Spleen (tissue), 11 donors: ENCODE measurements around the gene NOL9. TPM values are rescaled to one million over a fixed set of nuclear protein-coding genes. Genes with fewer than 3 reads are reported as not detected.

Experiments
- DNase-seq: peaks from one replicate; pipeline ENCODE4 v3.0.0-alpha.2; 2020
- H3K27ac ChIP-seq, 8 donors: fragments of 200-600 bp; sonication (generic) in 7 of 8; 1 replicate in 4 of 8; 2 replicates in 4 of 8; pipeline versions ENCODE4 v1.5.0 to v1.8.0; 2016 to 2021; ENCODE audit warnings: inconsistent platforms in 4 of 8, mild to moderate bottlenecking in 4 of 8, moderate library complexity in 1 of 8
- H3K27me3 ChIP-seq, 7 donors: fragments of 200-600 bp; sonication (generic) in 6 of 7; replicated peaks in 1 of 7; 1 replicate in 4 of 7; 2 replicates in 3 of 7; pipeline versions ENCODE4 v1.5.0 to v1.8.0; 2016 to 2021; ENCODE audit warnings: inconsistent platforms in 3 of 7, mild to moderate bottlenecking in 1 of 7
- H3K36me3 ChIP-seq, 6 donors: fragments of 200-600 bp; sonication (generic) in 5 of 6; 1 replicate in 4 of 6; 2 replicates in 2 of 6; pipeline versions ENCODE4 v1.5.0 to v1.8.0; 2016 to 2021; ENCODE audit warnings: inconsistent platforms in 2 of 6
- H3K4me1 ChIP-seq, 6 donors: fragments of 200-600 bp; sonication (generic) in 5 of 6; 1 replicate in 3 of 6; 2 replicates in 3 of 6; pipeline versions ENCODE4 v1.5.0 to v1.8.0; 2016 to 2021; ENCODE audit warnings: inconsistent platforms in 3 of 6
- H3K4me3 ChIP-seq, 8 donors: fragments of 200-600 bp; sonication (generic) in 7 of 8; 1 replicate in 4 of 8; 2 replicates in 4 of 8; pipeline versions ENCODE4 v1.5.0 to v1.8.0; 2016 to 2021; ENCODE audit warnings: inconsistent platforms in 4 of 8, mild to moderate bottlenecking in 4 of 8, moderate library complexity in 2 of 8
- H3K9me3 ChIP-seq, 8 donors: fragments of 200-600 bp; sonication (generic) in 7 of 8; 1 replicate in 4 of 8; 2 replicates in 4 of 8; pipeline versions ENCODE4 v1.5.0 to v1.8.0; 2016 to 2021; ENCODE audit warnings: inconsistent platforms in 4 of 8
- CTCF ChIP-seq, 11 experiments: fragments of 200-600 bp in 7 of 11; fragments of 450-650 bp in 4 of 11; sonication (generic) in 4 of 11; IDR thresholded peaks in 8 of 11; conservative IDR thresholded peaks in 3 of 11; 1 replicate in 7 of 11; 2 replicates in 4 of 11; pipeline versions ENCODE4 v1.4.0 to v1.8.0; 2016 to 2021; ENCODE audit warnings: antibody characterized with exemption in 11 of 11, inconsistent platforms in 4 of 11, mild to moderate bottlenecking in 1 of 11
- POLR2A ChIP-seq, 3 donors: fragments of 450-650 bp; IDR thresholded peaks; one replicate each; pipeline ENCODE4 v1.5.1; 2017; ENCODE audit warnings: antibody characterized with exemption in 3 of 3, mild to moderate bottlenecking in 1 of 3
- POLR2AphosphoS5 ChIP-seq, 3 donors: sonication (generic); formaldehyde crosslinking; IDR thresholded peaks; one replicate each; pipeline ENCODE4 v1.5.1; 2017; ENCODE audit warnings: antibody characterized with exemption in 3 of 3
- WGBS, 5 donors: extraction: QIAGEN DNeasy Blood & Tissue Kit in 3 of 5; methylation state at CpG; one replicate each; pipeline versions ENCODE4 v1.1.5 to v1.1.7; 2013 to 2018; 5-methylcytosine and 5-hydroxymethylcytosine counted together
- intact Hi-C: fragments of 100-400 bp; cut with DNase I; formaldehyde crosslinking; loops from one replicate; pipeline ENCODE4 v1.15.0; 2023; ENCODE audit warnings: low total_unique reads
- polyA plus RNA-seq, 3 donors: library from polyadenylated mRNA; stranded (reverse); fragments of 200-250 nt; gene quantifications; one replicate each; pipeline ENCODE4 v1.2.1, GENCODE V29; 2013
- total RNA-seq, 7 donors: library from RNA; depleted of rRNA in 3 of 7; stranded (reverse); fragments of >200 nt in 3 of 7; fragmentation: NEBNext Ultra II Directional in 4 of 7; extraction: Animal tissue kit (Norgen Biotek cat#: 25700) in 4 of 7; gene quantifications; one replicate each; pipeline versions ENCODE4 v1.1.0 to v1.2.1, GENCODE V29; 2016 to 2021
- donor health status: healthy with polysubstance abuse.
- donor health status: DM: no; HTN: no; CAD: no; lungs with moderate emphysema.
- donor health status: DM: no; HTN: no; CAD: no.
- donor health status: Bipolar disorder and iron deficiency.
- donor health status: healthy.
- donor health status: DM: no; HTN: no; CAD: no.
- donor health status: DM: yes; HTN: yes; CAD: no.

Gene NOL9
- total and polyA plus RNA-seq, 10 donors, result 4.2 to 55.2 (median 41.2) TPM

GRCh38 chr1:6487804-6488484 lies 66.4 kb downstream of the NOL9 start:
- peaks cover 0 to 58% (median 19%) of the 10 kb centered on the region in 7 donors for H3K27me3 ChIP-seq
- peaks cover 13 to 96% (median 64%) of the 10 kb centered on the region in 6 donors for H3K4me1 ChIP-seq
- TF ChIP-seq POLR2AphosphoS5 (IDR thresholded peaks at IDR 0.05) (peak in 2 of 3 donors; percentile 33 to 55), CTCF (IDR thresholded peaks at IDR 0.05 in 8 of 11, conservative IDR thresholded peaks at IDR 0.05 in 3 of 11) (no peak), POLR2A (IDR thresholded peaks at IDR 0.05) (no peak)
- peak overlapping the region in 1 of 8 donors; percentile 19 for H3K4me3 ChIP-seq
- intact Hi-C loops, result loop anchor here (5.0 kb wide), 2 partner anchors 59 to 159 kb away; no protein-coding TSS in a partner anchor
- no peaks in the 10 kb centered on the region for H3K9me3 ChIP-seq
- 69 to 86% (median 74%) methylated on average over 13 to 14 of the region's 14 CpGs for WGBS, 5 donors
- no peaks in the 10 kb centered on the region for H3K36me3 ChIP-seq
- peak overlapping the region; percentile 67 to 86 (median 81) for H3K27ac ChIP-seq
- no peak for DNase-seq

GRCh38 chr1:6486433-6487011 lies 67.8 kb downstream of the NOL9 start:
- peaks cover 0 to 58% (median 19%) of the 10 kb centered on the region in 7 donors for H3K27me3 ChIP-seq
- TF ChIP-seq POLR2AphosphoS5 (IDR thresholded peaks at IDR 0.05) (peak; percentile 54 to 69 (median 63)), CTCF (IDR thresholded peaks at IDR 0.05 in 8 of 11, conservative IDR thresholded peaks at IDR 0.05 in 3 of 11) (peak; percentile 78 to 97 (median 91)), POLR2A (IDR thresholded peaks at IDR 0.05) (no peak)
- peak overlapping the region in 7 of 8 donors; percentile 15 to 86 (median 83) for H3K27ac ChIP-seq
- H3K4me1 ChIP-seq, result peaks cover 6 to 82% (median 53%) of the 10 kb centered on the region in 6 donors
- intact Hi-C loops, result loop anchor here (5.0 kb wide), 2 partner anchors 61 to 161 kb away; no protein-coding TSS in a partner anchor
- H3K9me3 ChIP-seq, result no peaks in the 10 kb centered on the region
- peak overlapping the region in 3 of 8 donors; percentile 46 to 68 (median 55) for H3K4me3 ChIP-seq
- WGBS, 5 donors, result 3 to 4% (median 3%) methylated on average over 12 to 15 of the region's 15 CpGs
- peak; percentile 94 for DNase-seq
- H3K36me3 ChIP-seq, result no peaks in the 10 kb centered on the region

- peaks cover 6 to 71% (median 43%) of the 10 kb centered on the region in 6 donors for H3K4me1 ChIP-seq
- 2 to 5% (median 4%) methylated on average over 24 to 80 of the region's 80 CpGs for WGBS, 5 donors
- H3K27ac ChIP-seq, result peak overlapping the region in 6 of 8 donors; percentile 55 to 86 (median 81)
- peak overlapping the region; percentile 20 to 68 (median 40) for H3K4me3 ChIP-seq
- H3K27me3 ChIP-seq, result peaks cover 0 to 47% (median 19%) of the 10 kb centered on the region in 7 donors
- H3K36me3 ChIP-seq, result no peaks in the 10 kb centered on the region
- intact Hi-C loops, result loop anchor here (5.0 kb wide), 2 partner anchors 62 to 162 kb away; no protein-coding TSS in a partner anchor
- TF ChIP-seq POLR2AphosphoS5 (IDR thresholded peaks at IDR 0.05) (peak in 2 of 3 donors; percentile 27 to 29), POLR2A (IDR thresholded peaks at IDR 0.05) (no peak), CTCF (IDR thresholded peaks at IDR 0.05 in 8 of 11, conservative IDR thresholded peaks at IDR 0.05 in 3 of 11) (peak in 1 of 11 experiments; percentile 6)
- DNase-seq, result no peak
- H3K9me3 ChIP-seq, result no peaks in the 10 kb centered on the region
Measured at GRCh38 chr1:6485168-6486101, 68.9 kb downstream of the NOL9 start.
